PC-9 (cell line): ENCODE measurements around the gene NAB2.

Experiments used
- CTCF ChIP-seq: fragments of 200-600 bp; sonication (generic); conservative IDR thresholded peaks from 2 replicates; pipeline ENCODE4 v1.6.1; 2017; ENCODE audit warnings: mixed run types, antibody characterized with exemption, mild to moderate bottlenecking, moderate library complexity
- EZH2 ChIP-seq: fragments of 200-600 bp; sonication (generic); IDR thresholded peaks from 2 replicates; pipeline ENCODE4 v1.8.0; 2017; ENCODE audit warnings: antibody characterized with exemption, low read depth

- TF ChIP-seq CTCF (no peak), EZH2 (no peak)
These were observed 40.9 kb upstream of the NAB2 start for GRCh38 chr12:57047981-57048380.
